Subcutaneous abdominal adipose tissue (tissue), 5 donors: ENCODE results near the gene OLFML2A.

ENCODE experiments used
- H3K27ac ChIP-seq: one replicate; pipeline ENCODE4 v1.7.0; 2013; ENCODE audit warnings: low read depth, mild to moderate bottlenecking, inconsistent platforms, low read length, moderate library complexity
- H3K27me3 ChIP-seq, 5 donors: one replicate each; pipeline ENCODE4 v1.7.0; 2013; ENCODE audit warnings: low read length in 5 of 5, inconsistent platforms in 1 of 5; ENCODE audit not compliant: control insufficient read depth in 5 of 5, insufficient read depth in 4 of 5
- H3K36me3 ChIP-seq, 5 donors: one replicate each; pipeline ENCODE4 v1.7.0; 2013; ENCODE audit warnings: low read length in 5 of 5; ENCODE audit not compliant: control insufficient read depth in 5 of 5, insufficient read depth in 5 of 5
- H3K4me1 ChIP-seq, 5 donors: one replicate each; pipeline ENCODE4 v1.7.0; 2013; ENCODE audit warnings: low read length in 5 of 5, mild to moderate bottlenecking in 3 of 5, moderate library complexity in 1 of 5; ENCODE audit not compliant: control insufficient read depth in 5 of 5, insufficient read depth in 5 of 5
- H3K4me3 ChIP-seq, 5 donors: one replicate each; pipeline ENCODE4 v1.7.0; 2013; ENCODE audit warnings: low read length in 5 of 5, low read depth in 1 of 5
- H3K9ac ChIP-seq, 5 donors: one replicate each; pipeline ENCODE4 v1.7.0; 2013; ENCODE audit warnings: low read length in 5 of 5, mild to moderate bottlenecking in 4 of 5, moderate library complexity in 3 of 5
- H3K9me3 ChIP-seq, 5 donors: one replicate each; pipeline ENCODE4 v1.7.0; 2013; ENCODE audit warnings: low read length in 5 of 5; ENCODE audit not compliant: control insufficient read depth in 5 of 5
- donor health status: healthy.
- donor health status: healthy.
- donor health status: healthy.
- donor health status: healthy.
- donor health status: healthy.

The OLFML2A gene

DNA sequence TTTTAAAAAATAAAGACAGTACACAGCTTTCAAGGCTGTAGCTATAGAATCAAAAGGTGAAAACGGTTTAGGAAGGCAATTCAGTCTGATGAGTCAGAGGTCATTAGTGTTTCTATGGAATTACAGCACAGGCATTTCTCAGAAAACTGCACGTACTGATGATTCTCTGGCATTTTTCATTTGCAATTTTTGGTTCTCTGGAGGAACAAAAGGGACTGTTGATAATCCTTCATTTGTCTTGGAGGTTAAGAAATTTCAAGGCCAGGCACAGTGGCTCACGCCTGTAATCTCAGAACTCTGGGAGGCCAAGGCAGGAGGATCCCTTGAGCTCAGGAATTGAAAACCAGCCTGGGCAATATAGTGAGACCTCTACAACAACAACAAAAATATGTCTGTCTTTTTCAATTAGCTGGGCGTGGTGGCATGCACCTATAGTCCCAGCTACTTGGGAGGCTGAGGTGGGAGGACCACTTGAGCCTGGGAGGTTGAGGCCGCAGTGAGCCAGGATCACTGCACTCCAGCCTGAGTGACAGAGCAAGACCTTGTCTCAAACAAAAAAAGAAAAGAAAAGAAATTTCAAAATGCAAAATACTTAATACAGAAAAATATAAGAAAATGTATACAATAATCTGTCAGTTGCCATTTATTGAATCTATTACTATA lies 33.1 kb upstream of the OLFML2A start:
- Histone ChIP-seq H3K4me1 (no peaks in the 10 kb centered on the region), H3K27me3 (no peaks in the 10 kb centered on the region), H3K4me3 (no peak overlapping the region), H3K36me3 (no peaks in the 10 kb centered on the region), H3K27ac (no peak overlapping the region), H3K9me3 (no peaks in the 10 kb centered on the region), H3K9ac (no peak overlapping the region)

DNA sequence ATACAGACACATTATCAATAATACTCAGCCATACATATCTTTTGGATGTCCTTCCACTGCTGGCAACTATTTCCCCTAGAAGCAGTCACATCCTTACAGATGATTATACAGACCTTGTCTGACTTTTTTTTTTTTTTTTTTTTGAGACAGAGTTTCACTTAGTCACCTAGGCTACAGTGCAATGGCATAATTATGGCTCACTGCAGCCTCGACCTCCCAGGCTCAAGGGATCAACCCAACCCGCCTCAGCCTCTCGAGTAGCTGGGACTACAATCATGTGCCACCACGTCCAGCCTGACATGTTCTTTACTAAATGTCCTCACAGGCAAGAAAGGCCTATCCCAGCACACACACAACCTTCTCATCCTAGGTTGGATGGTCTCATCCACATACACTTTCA lies 29.9 kb upstream of the OLFML2A start:
- Histone ChIP-seq H3K36me3 (no peaks in the 10 kb centered on the region), H3K27ac (no peak overlapping the region), H3K27me3 (peaks cover 0 to 3% (median 0%) of the 10 kb centered on the region in 5 donors), H3K9ac (no peak overlapping the region), H3K9me3 (no peaks in the 10 kb centered on the region), H3K4me3 (no peak overlapping the region), H3K4me1 (no peaks in the 10 kb centered on the region)

DNA sequence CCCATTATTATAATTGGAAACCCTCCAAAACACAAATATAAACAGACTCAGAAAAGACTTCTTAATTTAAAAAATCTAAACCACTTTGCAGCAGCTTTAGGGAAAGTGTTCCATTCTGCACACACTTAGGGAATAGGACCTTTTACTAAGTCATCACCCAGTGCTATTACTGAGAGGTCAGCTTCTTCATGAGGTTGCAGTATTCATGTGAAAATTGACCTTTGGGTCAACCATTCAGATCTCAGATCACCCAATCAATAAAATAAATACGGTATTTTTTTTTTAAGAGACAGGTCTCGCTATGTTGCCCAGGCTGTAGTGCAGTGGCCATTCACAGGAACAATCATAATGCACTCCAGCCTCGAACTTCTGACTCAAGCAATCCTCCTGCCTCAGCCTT lies 27.6 kb upstream of the OLFML2A start:
- H3K4me3 ChIP-seq, result no peak overlapping the region
- H3K36me3 ChIP-seq, result no peaks in the 10 kb centered on the region

DNA sequence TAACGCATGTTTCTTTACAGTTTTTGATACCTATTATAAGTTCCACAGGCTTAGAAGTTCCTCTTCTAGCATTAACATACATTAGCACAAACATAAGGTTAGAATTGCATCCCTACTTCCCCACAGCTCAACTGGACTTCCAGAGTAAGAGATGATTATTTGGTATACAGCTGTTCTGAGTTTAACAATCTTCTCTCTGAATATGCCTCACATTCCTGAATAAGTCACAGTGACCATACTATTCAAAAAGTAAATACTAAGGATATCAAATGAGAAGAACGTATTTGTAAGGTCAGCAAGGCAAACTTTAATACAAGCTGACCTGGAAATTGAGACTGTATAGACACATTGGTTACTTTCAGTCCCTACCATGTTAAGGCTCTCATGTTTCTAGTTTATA lies 27.2 kb upstream of the OLFML2A start:
- Histone ChIP-seq H3K9ac (no peak overlapping the region), H3K4me1 (no peaks in the 10 kb centered on the region), H3K9me3 (no peaks in the 10 kb centered on the region), H3K27ac (no peak overlapping the region), H3K36me3 (no peaks in the 10 kb centered on the region), H3K4me3 (no peak overlapping the region), H3K27me3 (peaks cover 1 to 8% (median 5%) of the 10 kb centered on the region in 5 donors)

More for the DNA sequence above, 27.6 kb upstream of the OLFML2A start:
- Histone ChIP-seq H3K27me3 (peaks cover 0 to 8% (median 2%) of the 10 kb centered on the region in 5 donors), H3K9me3 (no peaks in the 10 kb centered on the region), H3K9ac (no peak overlapping the region), H3K27ac (no peak overlapping the region), H3K4me1 (no peaks in the 10 kb centered on the region)

DNA sequence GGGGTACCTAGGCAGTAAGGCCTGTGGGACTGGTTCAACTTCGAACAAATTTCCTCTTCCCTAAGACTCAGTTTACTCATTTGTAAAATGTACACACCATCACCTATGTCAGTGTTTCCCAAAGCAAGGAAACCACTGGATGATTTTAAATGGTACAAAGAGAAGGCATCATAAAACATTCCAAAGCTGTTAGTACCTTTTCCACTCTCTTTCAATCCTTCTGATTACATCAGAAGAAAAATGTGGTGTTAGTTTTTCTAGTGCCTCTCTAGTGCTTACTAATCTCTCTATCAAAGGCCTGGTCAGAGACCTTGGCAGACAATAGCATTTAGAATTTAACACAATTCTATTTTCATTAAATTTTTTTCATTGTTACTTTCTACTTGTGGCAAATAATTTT lies 24.0 kb upstream of the OLFML2A start:
- Histone ChIP-seq H3K9ac (no peak overlapping the region), H3K4me3 (no peak overlapping the region), H3K36me3 (no peaks in the 10 kb centered on the region), H3K27ac (no peak overlapping the region), H3K9me3 (no peaks in the 10 kb centered on the region), H3K4me1 (no peaks in the 10 kb centered on the region), H3K27me3 (peaks cover 6 to 19% (median 15%) of the 10 kb centered on the region in 5 donors)

DNA sequence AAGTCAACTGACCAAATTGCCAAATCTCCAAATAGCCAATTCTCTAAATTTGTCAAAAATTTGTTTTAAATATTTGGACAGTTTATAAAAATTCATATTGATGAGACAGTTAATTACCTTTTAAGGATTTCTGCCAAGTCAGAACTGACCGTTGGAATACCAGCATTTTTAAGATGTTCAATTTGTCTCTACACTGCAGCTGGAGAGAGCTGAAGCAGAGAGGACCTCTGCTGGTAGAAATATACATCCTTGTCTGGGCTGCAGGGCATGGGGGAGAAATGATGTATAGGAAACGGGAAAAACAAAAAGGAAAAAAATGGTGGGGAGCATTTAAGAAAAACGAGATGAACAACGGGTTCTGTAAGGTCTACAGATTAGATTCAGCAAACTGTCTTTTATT lies 22.6 kb upstream of the OLFML2A start:
- Histone ChIP-seq H3K4me3 (no peak overlapping the region), H3K9me3 (no peaks in the 10 kb centered on the region), H3K36me3 (no peaks in the 10 kb centered on the region), H3K4me1 (no peaks in the 10 kb centered on the region), H3K27ac (no peak overlapping the region), H3K27me3 (peaks cover 6 to 29% (median 15%) of the 10 kb centered on the region in 5 donors), H3K9ac (no peak overlapping the region)

DNA sequence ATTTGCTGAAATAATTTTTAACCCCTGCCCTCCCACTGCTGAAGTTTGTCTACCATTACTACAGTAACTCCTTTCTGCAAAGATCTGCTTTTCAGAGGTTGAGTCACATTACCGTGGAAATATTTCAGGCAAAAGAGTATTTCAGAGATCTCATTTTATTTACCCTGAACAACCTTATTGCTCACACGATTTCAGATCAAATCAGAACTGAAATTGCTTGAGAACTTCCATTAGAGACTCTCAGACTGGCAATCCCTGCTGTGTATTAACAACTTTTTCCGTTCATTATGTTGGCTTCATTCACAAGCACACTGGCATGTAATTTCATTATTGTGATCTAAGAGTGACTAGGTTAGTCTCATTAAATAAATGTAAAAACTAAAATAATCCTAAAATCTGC lies 21.9 kb upstream of the OLFML2A start:
- H3K9me3 ChIP-seq, result no peaks in the 10 kb centered on the region
- H3K27me3 ChIP-seq, result peaks cover 6 to 32% (median 15%) of the 10 kb centered on the region in 5 donors
- no peak overlapping the region for H3K27ac ChIP-seq
- H3K4me1 ChIP-seq, result no peaks in the 10 kb centered on the region
- no peak overlapping the region for H3K4me3 ChIP-seq
- no peak overlapping the region for H3K9ac ChIP-seq
- H3K36me3 ChIP-seq, result no peaks in the 10 kb centered on the region

DNA sequence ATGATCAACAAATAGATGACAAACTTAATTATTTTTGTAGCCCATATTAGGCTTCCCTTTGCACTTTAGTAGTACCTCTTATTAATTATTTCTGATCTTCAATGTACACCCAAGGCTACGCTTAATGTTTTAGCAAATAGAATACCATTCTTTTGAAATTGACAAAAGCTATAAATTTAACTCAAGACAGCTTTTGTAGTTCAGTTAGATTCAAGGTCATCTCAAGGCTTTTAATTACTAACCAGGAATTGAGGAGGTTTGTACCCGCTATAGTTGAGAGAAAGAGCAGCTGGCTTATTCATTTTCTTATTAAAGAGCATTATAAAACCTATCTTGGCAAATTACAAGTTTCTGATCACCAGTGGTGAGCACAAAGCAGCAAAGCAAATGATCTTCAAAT lies 20.9 kb upstream of the OLFML2A start:
- Histone ChIP-seq H3K9ac (no peak overlapping the region), H3K36me3 (no peaks in the 10 kb centered on the region), H3K9me3 (no peaks in the 10 kb centered on the region), H3K4me3 (no peak overlapping the region), H3K27ac (no peak overlapping the region), H3K4me1 (no peaks in the 10 kb centered on the region), H3K27me3 (peaks cover 10 to 35% (median 14%) of the 10 kb centered on the region in 5 donors)

DNA sequence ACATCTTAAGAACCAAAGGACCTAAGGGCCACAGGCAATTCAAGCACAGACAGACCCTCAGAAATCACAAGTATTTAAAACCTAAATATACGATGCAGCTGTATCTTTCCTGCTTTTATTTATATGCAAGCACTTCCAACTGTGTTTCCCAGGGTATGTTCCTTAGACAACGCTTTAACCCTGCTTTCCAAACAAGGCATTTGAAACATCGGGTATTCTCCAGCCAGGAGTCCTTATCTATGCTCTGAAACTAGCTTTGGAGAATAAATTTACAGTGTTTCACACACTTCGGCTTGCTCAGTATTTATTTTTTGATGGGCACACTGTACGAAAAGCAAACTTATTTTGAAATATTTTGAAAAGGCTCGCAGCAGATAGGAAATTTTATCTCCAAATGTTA lies 19.3 kb upstream of the OLFML2A start:
- H3K27ac ChIP-seq, result no peak overlapping the region
- H3K4me3 ChIP-seq, result no peak overlapping the region
- no peaks in the 10 kb centered on the region for H3K4me1 ChIP-seq

DNA sequence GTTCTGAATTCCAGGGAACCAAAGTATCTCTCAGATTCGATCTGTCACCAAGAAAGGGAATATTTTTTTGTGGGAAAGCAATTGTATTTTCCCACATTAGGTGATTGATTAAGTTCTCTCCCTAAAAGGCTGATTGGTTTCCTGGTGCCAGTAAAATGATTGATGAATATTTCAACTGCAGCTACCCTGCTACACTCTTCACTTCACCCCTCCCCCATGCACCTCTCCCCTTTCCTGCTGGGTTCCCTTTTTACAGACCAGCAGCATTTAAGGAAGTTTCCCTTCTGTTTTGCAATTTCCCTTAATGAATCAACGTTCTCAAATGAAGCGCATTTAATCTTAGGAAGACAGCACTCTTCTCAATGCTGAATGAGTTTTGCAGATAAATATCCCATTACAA lies 18.9 kb upstream of the OLFML2A start:
- Histone ChIP-seq H3K27ac (no peak overlapping the region), H3K4me3 (no peak overlapping the region), H3K36me3 (no peaks in the 10 kb centered on the region), H3K4me1 (no peaks in the 10 kb centered on the region), H3K9me3 (no peaks in the 10 kb centered on the region), H3K27me3 (peaks cover 10 to 44% (median 18%) of the 10 kb centered on the region in 5 donors), H3K9ac (no peak overlapping the region)

More for the DNA sequence above, 19.3 kb upstream of the OLFML2A start:
- peaks cover 10 to 44% (median 16%) of the 10 kb centered on the region in 5 donors for H3K27me3 ChIP-seq
- no peaks in the 10 kb centered on the region for H3K9me3 ChIP-seq
- no peaks in the 10 kb centered on the region for H3K36me3 ChIP-seq
- no peak overlapping the region for H3K9ac ChIP-seq
